GM12878 (cell line): ENCODE results near the gene CFAP157. TPM values are rescaled to one million over a fixed set of nuclear protein-coding genes. Genes with fewer than 3 reads are reported as not detected.

Experiments used
- ATAC-seq: fragments of 200-7000 bp; cut with Tn5 transposase; 3 replicates; pipeline ENCODE4 v1.9.1; 2020; ENCODE audit warnings: mild to moderate bottlenecking, moderate library complexity
- BruUV-seq: library from RNA; stranded (reverse); fragments of 400-500 nt; replicated peaks from 2 replicates; lab custom pipeline; 2021; lab: Mats Ljungman, UMichigan
- CTCF ChIA-PET: fragments of 300-600 bp; sonication (Branson Sonifier 250); formaldehyde crosslinking; extraction: SDS; loops from one replicate; lab custom pipeline; 2021; ENCODE audit warnings: inconsistent platforms; lab: Yijun Ruan, JAX
- POLR2A ChIA-PET: fragments of 350-600 bp; formaldehyde crosslinking; extraction: SDS; loops from one replicate; lab custom pipeline; 2021; ENCODE audit warnings: inconsistent platforms; lab: Charles Lee
- RAD21 ChIA-PET: fragments of 300-600 bp; sonication (Branson Sonifier 250); formaldehyde crosslinking; loops from one replicate; lab custom pipeline; 2023; ENCODE audit warnings: antibody characterized with exemption; ENCODE audit not compliant: unreplicated experiment; lab: Charles Lee
- SMC1A ChIA-PET: fragments of 300-600 bp; sonication (Branson Sonifier 250); formaldehyde crosslinking; loops from one replicate; lab custom pipeline; 2023; ENCODE audit not compliant: unreplicated experiment, uncharacterized antibody; lab: Charles Lee
- DNase-seq: peaks from one replicate; pipeline ENCODE4 v3.0.0-alpha.2; 2011; ENCODE audit warnings: low read depth, low spot score
- FAIRE-seq: peaks from 3 replicates; lab custom pipeline; 2011; peaks lifted over from hg19 to GRCh38; lab: Jason Lieb, UNC
- H2AFZ ChIP-seq: 2 replicates; pipeline ENCODE4 v1.6.0; 2011; ENCODE audit warnings: low read depth, low read length, control low read depth; ENCODE audit not compliant: control insufficient read depth
- H3K27ac ChIP-seq: 2 replicates; pipeline ENCODE4 v1.5.1; 2011; ENCODE audit warnings: control low read depth; ENCODE audit not compliant: control insufficient read depth, insufficient read depth
- H3K27me3 ChIP-seq, 2 experiments: replicated peaks in 1 of 2; 2 replicates each; pipeline versions ENCODE4 v1.6.0 to v1.6.1; 2011; ENCODE audit warnings: low read length in 1 of 2; ENCODE audit not compliant: control insufficient read depth in 2 of 2, insufficient read depth in 2 of 2
- H3K36me3 ChIP-seq, 2 experiments: 2 replicates each; pipeline ENCODE4 v1.5.1; 2011; ENCODE audit warnings: low read length in 1 of 2; ENCODE audit not compliant: control insufficient read depth in 2 of 2, insufficient read depth in 2 of 2
- H3K4me1 ChIP-seq: 2 replicates; pipeline ENCODE4 v1.6.1; 2011; ENCODE audit warnings: mild to moderate bottlenecking, low read length, moderate library complexity, mixed read lengths; ENCODE audit not compliant: control insufficient read depth, insufficient read depth
- H3K4me2 ChIP-seq: 2 replicates; pipeline ENCODE4 v1.6.0; 2011; ENCODE audit warnings: control low read depth; ENCODE audit not compliant: control insufficient read depth, insufficient read depth
- H3K4me3 ChIP-seq: fragments of 200-600 bp; sonication (generic); 2 replicates; pipeline ENCODE4 v1.5.1; 2016
- H3K79me2 ChIP-seq: 2 replicates; pipeline ENCODE4 v1.6.0; 2011; ENCODE audit warnings: low read length; ENCODE audit not compliant: control insufficient read depth, insufficient read depth
- H3K9ac ChIP-seq: 2 replicates; pipeline ENCODE4 v1.8.0; 2011; ENCODE audit warnings: low read length, control low read depth, mixed read lengths; ENCODE audit not compliant: control insufficient read depth, insufficient read depth
- H3K9me3 ChIP-seq: replicated peaks from 3 replicates; pipeline ENCODE4 v1.5.1; 2011; ENCODE audit warnings: mild to moderate bottlenecking, low read length; ENCODE audit not compliant: control insufficient read depth, insufficient read depth
- H4K20me1 ChIP-seq: 2 replicates; pipeline ENCODE4 v1.6.0; 2011; ENCODE audit not compliant: control insufficient read depth, insufficient read depth
- FOS ChIP-seq: IDR thresholded peaks from 3 replicates; pipeline ENCODE4 v1.6.1; 2011; ENCODE audit warnings: borderline replicate concordance; ENCODE audit not compliant: insufficient read length; ENCODE audit errors: extremely low read depth
- NFXL1 ChIP-seq: fragments of 450-650 bp; IDR thresholded peaks from 2 replicates; pipeline ENCODE4 v1.6.1; 2017; ENCODE audit warnings: antibody characterized with exemption, mild to moderate bottlenecking, borderline replicate concordance
- NFYA ChIP-seq: IDR thresholded peaks from 2 replicates; pipeline ENCODE4 v1.6.1; 2011; ENCODE audit warnings: low read depth, mild to moderate bottlenecking, low read length, improper control_type of control experiment, borderline replicate concordance
- NR2C1 ChIP-seq: fragments of 450-650 bp; IDR thresholded peaks from 2 replicates; pipeline ENCODE4 v1.6.1; 2017; ENCODE audit warnings: antibody characterized with exemption, mild to moderate bottlenecking, moderate library complexity
- NR2F1 ChIP-seq: fragments of 450-650 bp; conservative IDR thresholded peaks from 2 replicates; pipeline ENCODE4 v1.6.1; 2017; ENCODE audit warnings: mild to moderate bottlenecking
- PML ChIP-seq: IDR thresholded peaks from 2 replicates; pipeline ENCODE4 v1.6.1; 2012; ENCODE audit warnings: low read length, inconsistent platforms
- POLR2AphosphoS2 ChIP-seq: IDR thresholded peaks from 2 replicates; pipeline ENCODE4 v1.6.1; 2011; ENCODE audit warnings: low read depth, mild to moderate bottlenecking, low read length, improper control_type of control experiment, moderate library complexity
- RBBP5 ChIP-seq: fragments of 200-600 bp; sonication (generic); conservative IDR thresholded peaks from 2 replicates; pipeline ENCODE4 v1.6.1; 2016
- SRF ChIP-seq, 2 experiments: IDR thresholded peaks; 2 replicates each; pipeline ENCODE4 v1.6.1; 2011; ENCODE audit warnings: low read depth in 2 of 2, low read length in 2 of 2, mild to moderate bottlenecking in 1 of 2, moderate library complexity in 1 of 2
- ZBTB33 ChIP-seq: fragments of 450-650 bp; IDR thresholded peaks from 2 replicates; pipeline ENCODE4 v1.6.1; 2017; ENCODE audit warnings: mild to moderate bottlenecking
- WGBS: methylation state at CpG from one replicate; pipeline ENCODE4 v1.1.6; 2016; ENCODE audit warnings: low lambda C conversion rate; ENCODE audit not compliant: insufficient replicate concordance, insufficient coverage; ENCODE audit errors: missing lambda C conversion rate; 5-methylcytosine and 5-hydroxymethylcytosine counted together
- in situ Hi-C: fragments of 300-500 bp; cut with MboI; formaldehyde crosslinking; loops from 9 replicates; pipeline ENCODE4 v1.14.3; 2018; ENCODE audit warnings: mixed read lengths
- intact Hi-C: fragments of 100-400 bp; cut with micrococcal nuclease; formaldehyde crosslinking; loops from one replicate; pipeline ENCODE4 v1.14.2; 2022; ENCODE audit not compliant: unreplicated experiment
- polyA plus RNA-seq, 11 experiments: library from polyadenylated mRNA; depleted of rRNA in 4 of 11; unstranded in 6 of 11; stranded (reverse) in 5 of 11; fragments of >200 nt; fragmentation: Nextera tagmentation in 4 of 11; fragmentation: Illumina TruSeq in 1 of 11; extraction: Ambion mirVana in 4 of 11; extraction: Trizol in 1 of 11; gene quantifications; 1 replicate in 1 of 11; 2 replicates in 10 of 11; pipeline versions ENCODE4 v1.2.1 to v1.2.3, GENCODE V29; 2011 to 2016; ENCODE audit warnings: inconsistent platforms in 2 of 11, missing spikeins in 2 of 11, low read depth in 1 of 11
- total RNA-seq, 4 experiments: library from RNA; depleted of rRNA in 3 of 4; stranded (reverse); fragments of >200 nt in 3 of 4; fragmentation: Illumina TruSeq in 1 of 4; extraction: Trizol in 1 of 4; gene quantifications; 2 replicates each; pipeline versions ENCODE4 v1.2.1 to v1.2.3, GENCODE V29; 2013 to 2021
- TF ChIP-seq, protein P1 (sequence below): fragments of 450-650 bp; IDR thresholded peaks from 2 replicates; pipeline ENCODE4 v1.6.1; 2017; ENCODE audit warnings: low read depth, mild to moderate bottlenecking, moderate library complexity
- TF ChIP-seq, protein P2 (sequence below): fragments of 450-650 bp; conservative IDR thresholded peaks from 2 replicates; pipeline ENCODE4 v1.6.1; 2017; ENCODE audit warnings: mild to moderate bottlenecking, moderate library complexity
- TF ChIP-seq, protein P3 (sequence below): IDR thresholded peaks from 2 replicates; pipeline ENCODE4 v1.6.1; 2012; ENCODE audit warnings: improper control_type of control experiment, low read depth, low read length; ENCODE audit not compliant: insufficient replicate concordance

The CFAP157 gene
- total and polyA plus RNA-seq, 10 of the 15 experiments (the other 5 are each of a cell fraction or from before 2014, with no cell fraction given), result 0.08 to 0.72 TPM; not detected in 8

- SMC1A ChIA-PET, result interaction anchor here (1.2 to 1.9 kb wide), 2 partner anchors 12 kb away, joined by 3 to 5 read pairs; no protein-coding TSS in a partner anchor
- RAD21 ChIA-PET, result interaction anchor here (1.2 kb wide), 1 partner anchor 21 kb away, joined by 4 read pairs; the partner anchor contains the start of gene TOR2A
- no peak for TF ChIP-seq NR2C1
- TF ChIP-seq NFXL1, result no peak
- TF ChIP-seq RBBP5, result no peak
- no peak for TF ChIP-seq NFYA
- TF ChIP-seq, protein P1, sequence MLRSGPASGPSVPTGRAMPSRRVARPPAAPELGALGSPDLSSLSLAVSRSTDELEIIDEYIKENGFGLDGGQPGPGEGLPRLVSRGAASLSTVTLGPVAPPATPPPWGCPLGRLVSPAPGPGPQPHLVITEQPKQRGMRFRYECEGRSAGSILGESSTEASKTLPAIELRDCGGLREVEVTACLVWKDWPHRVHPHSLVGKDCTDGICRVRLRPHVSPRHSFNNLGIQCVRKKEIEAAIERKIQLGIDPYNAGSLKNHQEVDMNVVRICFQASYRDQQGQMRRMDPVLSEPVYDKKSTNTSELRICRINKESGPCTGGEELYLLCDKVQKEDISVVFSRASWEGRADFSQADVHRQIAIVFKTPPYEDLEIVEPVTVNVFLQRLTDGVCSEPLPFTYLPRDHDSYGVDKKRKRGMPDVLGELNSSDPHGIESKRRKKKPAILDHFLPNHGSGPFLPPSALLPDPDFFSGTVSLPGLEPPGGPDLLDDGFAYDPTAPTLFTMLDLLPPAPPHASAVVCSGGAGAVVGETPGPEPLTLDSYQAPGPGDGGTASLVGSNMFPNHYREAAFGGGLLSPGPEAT, result no peak
- TF ChIP-seq NR2F1, result no peak
- TF ChIP-seq FOS, result no peak
- TF ChIP-seq, protein P2, sequence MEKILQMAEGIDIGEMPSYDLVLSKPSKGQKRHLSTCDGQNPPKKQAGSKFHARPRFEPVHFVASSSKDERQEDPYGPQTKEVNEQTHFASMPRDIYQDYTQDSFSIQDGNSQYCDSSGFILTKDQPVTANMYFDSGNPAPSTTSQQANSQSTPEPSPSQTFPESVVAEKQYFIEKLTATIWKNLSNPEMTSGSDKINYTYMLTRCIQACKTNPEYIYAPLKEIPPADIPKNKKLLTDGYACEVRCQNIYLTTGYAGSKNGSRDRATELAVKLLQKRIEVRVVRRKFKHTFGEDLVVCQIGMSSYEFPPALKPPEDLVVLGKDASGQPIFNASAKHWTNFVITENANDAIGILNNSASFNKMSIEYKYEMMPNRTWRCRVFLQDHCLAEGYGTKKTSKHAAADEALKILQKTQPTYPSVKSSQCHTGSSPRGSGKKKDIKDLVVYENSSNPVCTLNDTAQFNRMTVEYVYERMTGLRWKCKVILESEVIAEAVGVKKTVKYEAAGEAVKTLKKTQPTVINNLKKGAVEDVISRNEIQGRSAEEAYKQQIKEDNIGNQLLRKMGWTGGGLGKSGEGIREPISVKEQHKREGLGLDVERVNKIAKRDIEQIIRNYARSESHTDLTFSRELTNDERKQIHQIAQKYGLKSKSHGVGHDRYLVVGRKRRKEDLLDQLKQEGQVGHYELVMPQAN, result no peak
- TF ChIP-seq, protein P3, sequence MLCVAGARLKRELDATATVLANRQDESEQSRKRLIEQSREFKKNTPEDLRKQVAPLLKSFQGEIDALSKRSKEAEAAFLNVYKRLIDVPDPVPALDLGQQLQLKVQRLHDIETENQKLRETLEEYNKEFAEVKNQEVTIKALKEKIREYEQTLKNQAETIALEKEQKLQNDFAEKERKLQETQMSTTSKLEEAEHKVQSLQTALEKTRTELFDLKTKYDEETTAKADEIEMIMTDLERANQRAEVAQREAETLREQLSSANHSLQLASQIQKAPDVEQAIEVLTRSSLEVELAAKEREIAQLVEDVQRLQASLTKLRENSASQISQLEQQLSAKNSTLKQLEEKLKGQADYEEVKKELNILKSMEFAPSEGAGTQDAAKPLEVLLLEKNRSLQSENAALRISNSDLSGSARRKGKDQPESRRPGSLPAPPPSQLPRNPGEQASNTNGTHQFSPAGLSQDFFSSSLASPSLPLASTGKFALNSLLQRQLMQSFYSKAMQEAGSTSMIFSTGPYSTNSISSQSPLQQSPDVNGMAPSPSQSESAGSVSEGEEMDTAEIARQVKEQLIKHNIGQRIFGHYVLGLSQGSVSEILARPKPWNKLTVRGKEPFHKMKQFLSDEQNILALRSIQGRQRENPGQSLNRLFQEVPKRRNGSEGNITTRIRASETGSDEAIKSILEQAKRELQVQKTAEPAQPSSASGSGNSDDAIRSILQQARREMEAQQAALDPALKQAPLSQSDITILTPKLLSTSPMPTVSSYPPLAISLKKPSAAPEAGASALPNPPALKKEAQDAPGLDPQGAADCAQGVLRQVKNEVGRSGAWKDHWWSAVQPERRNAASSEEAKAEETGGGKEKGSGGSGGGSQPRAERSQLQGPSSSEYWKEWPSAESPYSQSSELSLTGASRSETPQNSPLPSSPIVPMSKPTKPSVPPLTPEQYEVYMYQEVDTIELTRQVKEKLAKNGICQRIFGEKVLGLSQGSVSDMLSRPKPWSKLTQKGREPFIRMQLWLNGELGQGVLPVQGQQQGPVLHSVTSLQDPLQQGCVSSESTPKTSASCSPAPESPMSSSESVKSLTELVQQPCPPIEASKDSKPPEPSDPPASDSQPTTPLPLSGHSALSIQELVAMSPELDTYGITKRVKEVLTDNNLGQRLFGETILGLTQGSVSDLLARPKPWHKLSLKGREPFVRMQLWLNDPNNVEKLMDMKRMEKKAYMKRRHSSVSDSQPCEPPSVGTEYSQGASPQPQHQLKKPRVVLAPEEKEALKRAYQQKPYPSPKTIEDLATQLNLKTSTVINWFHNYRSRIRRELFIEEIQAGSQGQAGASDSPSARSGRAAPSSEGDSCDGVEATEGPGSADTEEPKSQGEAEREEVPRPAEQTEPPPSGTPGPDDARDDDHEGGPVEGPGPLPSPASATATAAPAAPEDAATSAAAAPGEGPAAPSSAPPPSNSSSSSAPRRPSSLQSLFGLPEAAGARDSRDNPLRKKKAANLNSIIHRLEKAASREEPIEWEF, result no peak
- no peak for TF ChIP-seq PML
- no peak for TF ChIP-seq SRF (IDR thresholded peaks at IDR 0.05; ENCODE audit: low read depth in 2 of 2, low read length in 2 of 2)
- TF ChIP-seq POLR2AphosphoS2, result no peak
- no peak for TF ChIP-seq ZBTB33
- TF ChIP-seq, all 136 proteins: peak for 0
- no TSS peak for BruUV-seq
- ChIA-PET CTCF (interaction anchor here (0.6 to 2.0 kb wide), 2 partner anchors 21 to 828 kb away, joined by 4 to 9 read pairs; partner anchors contain the start of gene TOR2A), POLR2A (interaction anchor here (0.6 to 1.2 kb wide), 4 partner anchors 13 to 572 kb away, joined by 6 to 9 read pairs (median 9); no protein-coding TSS in a partner anchor)
- in situ Hi-C loops (no loop called here), intact Hi-C loops (no loop called here)
- WGBS, result 67% methylated on average over 3 of the region's 3 CpGs
- Histone ChIP-seq H3K27me3 (no peaks in the 10 kb centered on the region), H2AFZ (no peak overlapping the region), H3K27ac (no peak overlapping the region), H3K36me3 (peaks cover 0 to 12% of the 10 kb centered on the region in 2 experiments), H4K20me1 (no peaks in the 10 kb centered on the region), H3K9ac (no peak overlapping the region), H3K4me3 (no peak overlapping the region), H3K9me3 (no peaks in the 10 kb centered on the region), H3K4me1 (no peaks in the 10 kb centered on the region), H3K4me2 (no peak overlapping the region), H3K79me2 (no peaks in the 10 kb centered on the region)
- ATAC-seq (no peak), FAIRE-seq (no peak), DNase-seq (no peak)
Observed at GRCh38 chr9:127756233-127756632, 49.4 kb downstream of the CFAP157 start.
